Trophoblast cell (in vitro differentiated cells and primary cell): Measurements from ENCODE around the gene MPPED1.

Source experiments
- DNase-seq, 2 donors: peaks; one replicate each; pipeline ENCODE4 v3.0.0-alpha.2; 2016
- H2AFZ ChIP-seq: 2 replicates; pipeline ENCODE4 v1.6.1; 2013; ENCODE audit warnings: low read length, moderate library complexity, mild to moderate bottlenecking; ENCODE audit not compliant: insufficient read depth, poor library complexity
- H2AK5ac ChIP-seq: 2 replicates; pipeline ENCODE4 v1.6.1; 2013; ENCODE audit warnings: mild to moderate bottlenecking, low read length
- H2BK120ac ChIP-seq: 2 replicates; pipeline ENCODE4 v1.6.1; 2013; ENCODE audit warnings: low read length, mild to moderate bottlenecking, moderate library complexity; ENCODE audit not compliant: insufficient read depth, poor library complexity
- H2BK12ac ChIP-seq: 2 replicates; pipeline ENCODE4 v1.6.1; 2013; ENCODE audit warnings: mild to moderate bottlenecking, low read length, moderate library complexity
- H2BK5ac ChIP-seq: 2 replicates; pipeline ENCODE4 v1.6.1; 2013; ENCODE audit warnings: low read length, low read depth, moderate library complexity, mild to moderate bottlenecking; ENCODE audit not compliant: poor library complexity
- H3K14ac ChIP-seq: 2 replicates; pipeline ENCODE4 v1.6.1; 2013; ENCODE audit warnings: mild to moderate bottlenecking, low read length
- H3K18ac ChIP-seq: 2 replicates; pipeline ENCODE4 v1.6.1; 2013; ENCODE audit warnings: mild to moderate bottlenecking, low read length
- H3K23ac ChIP-seq: 2 replicates; pipeline ENCODE4 v1.6.1; 2013; ENCODE audit warnings: low read length
- H3K27ac ChIP-seq: 2 replicates; pipeline ENCODE4 v1.5.1; 2013; ENCODE audit warnings: low read depth, mild to moderate bottlenecking, inconsistent platforms, low read length, moderate library complexity
- H3K27me3 ChIP-seq: 2 replicates; pipeline ENCODE4 v1.6.1; 2013; ENCODE audit warnings: inconsistent platforms, mild to moderate bottlenecking, low read length, moderate library complexity; ENCODE audit not compliant: insufficient read depth
- H3K36me3 ChIP-seq, 2 experiments: 1 replicate in 1 of 2; 2 replicates in 1 of 2; pipeline ENCODE4 v1.6.1; 2013; ENCODE audit warnings: low read length in 2 of 2, mild to moderate bottlenecking in 2 of 2, moderate library complexity in 1 of 2; ENCODE audit not compliant: insufficient read depth in 2 of 2, control insufficient read depth in 1 of 2
- H3K4ac ChIP-seq: 2 replicates; pipeline ENCODE4 v1.6.1; 2013; ENCODE audit warnings: low read depth, mild to moderate bottlenecking, low read length, moderate library complexity
- H3K4me1 ChIP-seq, 2 experiments: 1 replicate in 1 of 2; 2 replicates in 1 of 2; pipeline ENCODE4 v1.6.1; 2013; ENCODE audit warnings: low read length in 2 of 2, mild to moderate bottlenecking in 2 of 2, moderate library complexity in 1 of 2; ENCODE audit not compliant: insufficient read depth in 2 of 2, control insufficient read depth in 1 of 2
- H3K4me2 ChIP-seq: 2 replicates; pipeline ENCODE4 v1.6.1; 2013; ENCODE audit warnings: inconsistent platforms, mild to moderate bottlenecking, low read length, moderate library complexity
- H3K4me3 ChIP-seq: 2 replicates; pipeline ENCODE4 v1.5.1; 2013; ENCODE audit warnings: mild to moderate bottlenecking, low read depth, low read length, inconsistent platforms
- H3K79me1 ChIP-seq: one replicate; pipeline ENCODE4 v1.6.1; 2013; ENCODE audit warnings: low read length
- H3K79me2 ChIP-seq: 2 replicates; pipeline ENCODE4 v1.6.1; 2013; ENCODE audit warnings: low read length, mild to moderate bottlenecking; ENCODE audit not compliant: control insufficient read depth, insufficient read depth, poor library complexity
- H3K9ac ChIP-seq: 2 replicates; pipeline ENCODE4 v1.6.1; 2013; ENCODE audit warnings: mild to moderate bottlenecking, low read length
- H3K9me3 ChIP-seq: 2 replicates; pipeline ENCODE4 v1.6.1; 2013; ENCODE audit warnings: low read depth, mild to moderate bottlenecking, control low read depth, inconsistent platforms, low read length; ENCODE audit not compliant: insufficient read depth
- H4K12ac ChIP-seq: 2 replicates; pipeline ENCODE4 v1.6.1; 2013; ENCODE audit warnings: low read depth, mild to moderate bottlenecking, low read length, moderate library complexity
- H4K8ac ChIP-seq: 2 replicates; pipeline ENCODE4 v1.6.1; 2013; ENCODE audit warnings: low read depth, mild to moderate bottlenecking, low read length, moderate library complexity
- H4K91ac ChIP-seq: one replicate; pipeline ENCODE4 v1.6.1; 2013; ENCODE audit warnings: low read depth, mild to moderate bottlenecking, low read length, moderate library complexity
- WGBS: extraction: QIAGEN DNeasy Blood & Tissue Kit; methylation state at CpG from one replicate; pipeline ENCODE4 v1.1.7; 2013; ENCODE audit warnings: missing lambda C conversion rate; ENCODE audit not compliant: insufficient read length, insufficient coverage; ENCODE audit errors: extremely low coverage; 5-methylcytosine and 5-hydroxymethylcytosine counted together

MPPED1 gene

GRCh38 chr22:43418079-43418825 lies 6.4 kb downstream of the MPPED1 start:
- H2BK12ac ChIP-seq: no peak overlapping the region
- no peak overlapping the region for H2BK5ac ChIP-seq
- WGBS: no CpG with 5 or more reads among the region's 15 CpGs

GRCh38 chr22:43419371-43420080 lies 7.7 kb downstream of the MPPED1 start:
- no peak overlapping the region for H3K23ac ChIP-seq
- no peak overlapping the region for H4K8ac ChIP-seq
- no peak overlapping the region for H2BK12ac ChIP-seq
- H2BK5ac ChIP-seq: no peak overlapping the region
- no peak overlapping the region for H3K14ac ChIP-seq
- WGBS: no CpG with 5 or more reads among the region's 13 CpGs
- no peaks in the 10 kb centered on the region for H3K36me3 ChIP-seq
- no peak overlapping the region for H4K91ac ChIP-seq
- H3K4me3 ChIP-seq: no peak overlapping the region
- H3K79me1 ChIP-seq: no peaks in the 10 kb centered on the region
- no peak for DNase-seq
- no peak overlapping the region for H3K18ac ChIP-seq
- no peak overlapping the region for H2AK5ac ChIP-seq
- no peak overlapping the region for H4K12ac ChIP-seq
- H3K4me1 ChIP-seq: no peaks in the 10 kb centered on the region
- H3K4ac ChIP-seq: no peak overlapping the region
- no peak overlapping the region for H2BK120ac ChIP-seq
- no peaks in the 10 kb centered on the region for H3K9me3 ChIP-seq
- H3K4me2 ChIP-seq: no peak overlapping the region
- H3K27ac ChIP-seq: no peak overlapping the region
- H3K79me2 ChIP-seq: no peaks in the 10 kb centered on the region
- H2AFZ ChIP-seq: no peak overlapping the region
- H3K9ac ChIP-seq: no peak overlapping the region
- H3K27me3 ChIP-seq: peaks cover 5% of the 10 kb centered on the region

More at GRCh38 chr22:43418079-43418825, 6.4 kb downstream of the MPPED1 start:
- Histone ChIP-seq H3K27me3 (peaks cover 10% of the 10 kb centered on the region), H2AK5ac (no peak overlapping the region), H4K12ac (no peak overlapping the region), H3K18ac (no peak overlapping the region), H3K4me3 (no peak overlapping the region), H3K14ac (no peak overlapping the region), H4K91ac (no peak overlapping the region), H3K27ac (no peak overlapping the region), H3K9ac (no peak overlapping the region), H3K79me2 (no peaks in the 10 kb centered on the region), H3K9me3 (no peaks in the 10 kb centered on the region), H3K4ac (no peak overlapping the region), H3K4me1 (no peaks in the 10 kb centered on the region), H3K36me3 (no peaks in the 10 kb centered on the region), H4K8ac (no peak overlapping the region), H3K23ac (no peak overlapping the region), H3K79me1 (no peaks in the 10 kb centered on the region), H2AFZ (no peak overlapping the region), H3K4me2 (no peak overlapping the region), H2BK120ac (no peak overlapping the region)
- DNase-seq: no peak

- H2AFZ ChIP-seq: no peak overlapping the region
- H3K18ac ChIP-seq: no peak overlapping the region
- no peaks in the 10 kb centered on the region for H3K27me3 ChIP-seq
- no peak overlapping the region for H3K27ac ChIP-seq
- H3K79me1 ChIP-seq: no peaks in the 10 kb centered on the region
- DNase-seq: no peak
- H2AK5ac ChIP-seq: no peak overlapping the region
- H4K12ac ChIP-seq: no peak overlapping the region
- H3K9me3 ChIP-seq: no peaks in the 10 kb centered on the region
- no peak overlapping the region for H3K4me2 ChIP-seq
- no peaks in the 10 kb centered on the region for H3K4me1 ChIP-seq
- no peak overlapping the region for H3K23ac ChIP-seq
- H3K9ac ChIP-seq: no peak overlapping the region
- H2BK12ac ChIP-seq: no peak overlapping the region
- H3K36me3 ChIP-seq: no peaks in the 10 kb centered on the region
- H4K91ac ChIP-seq: no peak overlapping the region
- WGBS: no CpG with 5 or more reads among the region's 36 CpGs
- no peak overlapping the region for H4K8ac ChIP-seq
- H2BK5ac ChIP-seq: no peak overlapping the region
- no peak overlapping the region for H2BK120ac ChIP-seq
- H3K79me2 ChIP-seq: no peaks in the 10 kb centered on the region
- H3K4ac ChIP-seq: no peak overlapping the region
- H3K4me3 ChIP-seq: no peak overlapping the region
- no peak overlapping the region for H3K14ac ChIP-seq
These were observed 9.3 kb downstream of the MPPED1 start for GRCh38 chr22:43421046-43421665.

- H2BK12ac ChIP-seq: no peak overlapping the region
- H4K91ac ChIP-seq: no peak overlapping the region
- H3K4me1 ChIP-seq: no peaks in the 10 kb centered on the region
- no peaks in the 10 kb centered on the region for H3K79me2 ChIP-seq
- no peak overlapping the region for H3K4me2 ChIP-seq
- H3K4me3 ChIP-seq: no peak overlapping the region
- no peak overlapping the region for H4K8ac ChIP-seq
- H3K27ac ChIP-seq: no peak overlapping the region
- H3K27me3 ChIP-seq: no peaks in the 10 kb centered on the region
- H2AFZ ChIP-seq: no peak overlapping the region
- no peak overlapping the region for H3K14ac ChIP-seq
- H3K23ac ChIP-seq: no peak overlapping the region
- H4K12ac ChIP-seq: no peak overlapping the region
- no CpG with 5 or more reads among the region's 13 CpGs for WGBS
- no peak overlapping the region for H3K4ac ChIP-seq
- no peaks in the 10 kb centered on the region for H3K36me3 ChIP-seq
- no peaks in the 10 kb centered on the region for H3K79me1 ChIP-seq
- H3K9me3 ChIP-seq: no peaks in the 10 kb centered on the region
- H2BK5ac ChIP-seq: no peak overlapping the region
- no peak for DNase-seq
- no peak overlapping the region for H2BK120ac ChIP-seq
- H3K18ac ChIP-seq: no peak overlapping the region
- H2AK5ac ChIP-seq: no peak overlapping the region
- no peak overlapping the region for H3K9ac ChIP-seq
These were observed 10.3 kb downstream of the MPPED1 start for GRCh38 chr22:43421914-43422615.
